ENCODE data around the gene CCDC28A.

The CCDC28A gene

GRCh38 chr6:138796771-138797170 lies 23.2 kb downstream of the CCDC28A start:
- DNase-seq: no peak

- DNase-seq: no peak
Observed at GRCh38 chr6:138797806-138798446, 24.4 kb downstream of the CCDC28A start.

- DNase-seq: no peak
Observed at GRCh38 chr6:138800377-138801150, 27.0 kb downstream of the CCDC28A start.

GRCh38 chr6:138803331-138803730 lies 29.8 kb downstream of the CCDC28A start:
- no peak for DNase-seq

GRCh38 chr6:138803861-138804260 lies 30.3 kb downstream of the CCDC28A start:
- no peak for DNase-seq

GRCh38 chr6:138805016-138805765 lies 31.6 kb downstream of the CCDC28A start:
- no peak for DNase-seq

- DNase-seq: no peak
Observed at GRCh38 chr6:138806889-138807288, 33.3 kb downstream of the CCDC28A start.

- no peak for DNase-seq
Observed at GRCh38 chr6:138809677-138810076, 36.1 kb downstream of the CCDC28A start.

- DNase-seq: no peak
Observed at GRCh38 chr6:138811866-138812265, 38.3 kb downstream of the CCDC28A start.

GRCh38 chr6:138814179-138814834 lies 40.7 kb downstream of the CCDC28A start:
- no peak for DNase-seq

GRCh38 chr6:138815221-138815620 lies 41.7 kb downstream of the CCDC28A start:
- DNase-seq: no peak

GRCh38 chr6:138815797-138816528 lies 42.4 kb downstream of the CCDC28A start:
- no peak for DNase-seq

- DNase-seq: peak; percentile 43 to 49
Observed at GRCh38 chr6:138817799-138818198, 44.2 kb downstream of the CCDC28A start.

- DNase-seq: peak; percentile 38 to 39
Observed at GRCh38 chr6:138818496-138819194, 45.1 kb downstream of the CCDC28A start.

- DNase-seq: no peak
Observed at GRCh38 chr6:138821519-138821918, 48.0 kb downstream of the CCDC28A start.

GRCh38 chr6:138824482-138825144 lies 51.0 kb downstream of the CCDC28A start:
- peak; percentile 35 to 36 for DNase-seq

GRCh38 chr6:138830248-138830647 lies 56.7 kb downstream of the CCDC28A start:
- no peak for DNase-seq

GRCh38 chr6:138832182-138832581 lies 58.6 kb downstream of the CCDC28A start:
- DNase-seq: no peak

GRCh38 chr6:138833816-138834539 lies 60.4 kb downstream of the CCDC28A start:
- DNase-seq: no peak

GRCh38 chr6:138837246-138837645 lies 63.7 kb downstream of the CCDC28A start:
- no peak for DNase-seq

Measured in activated T-cell treated with anti-CD3 and anti-CD28 coated beads, Interleukin-2, amount 50 U/mL, for 48 hours (primary cell).